IMR-90 (cell line): ENCODE results near the gene WNT7A. TPM values are rescaled to one million over a fixed set of nuclear protein-coding genes. Genes with fewer than 3 reads are reported as not detected.

Experiments used
- ATAC-seq: fragments of 200-7000 bp; cut with Tn5 transposase; 2 replicates; pipeline ENCODE4 v1.9.1; 2020; ENCODE audit warnings: low read depth, mild to moderate bottlenecking, moderate library complexity
- BruUV-seq: library from RNA; stranded (reverse); fragments of 400-500 nt; replicated peaks from 2 replicates; lab custom pipeline; 2021; lab: Mats Ljungman, UMichigan
- CTCF ChIA-PET: fragments of 300-600 bp; formaldehyde crosslinking; extraction: SDS; loops from one replicate; lab custom pipeline; 2021; ENCODE audit warnings: antibody characterized with exemption; lab: Yijun Ruan, JAX
- POLR2A ChIA-PET: fragments of 300-600 bp; sonication (Branson Sonifier 250); formaldehyde crosslinking; loops from one replicate; lab custom pipeline; 2022; ENCODE audit warnings: antibody characterized with exemption; ENCODE audit not compliant: unreplicated experiment; lab: Charles Lee
- DNase-seq: peaks from one replicate; pipeline ENCODE4 v3.0.0; 2013
- H2AFZ ChIP-seq: replicated peaks from 2 replicates; pipeline ENCODE3; 2013; ENCODE audit warnings: low read length, mild to moderate bottlenecking; ENCODE audit not compliant: poor library complexity
- H2AK5ac ChIP-seq: 2 replicates; pipeline ENCODE4 v1.6.1; 2013; ENCODE audit warnings: low read depth, low read length, inconsistent platforms
- H2AK9ac ChIP-seq: replicated peaks from 2 replicates; pipeline ENCODE3; 2013; ENCODE audit warnings: mild to moderate bottlenecking, low read depth, low read length, moderate library complexity; ENCODE audit not compliant: poor library complexity
- H2BK120ac ChIP-seq: 2 replicates; pipeline ENCODE4 v1.6.1; 2013; ENCODE audit warnings: low read depth, low read length, inconsistent platforms
- H2BK15ac ChIP-seq: 3 replicates; pipeline ENCODE4 v1.6.1; 2013; ENCODE audit warnings: low read depth, low read length, inconsistent platforms
- H2BK20ac ChIP-seq: 2 replicates; pipeline ENCODE4 v1.6.1; 2013; ENCODE audit warnings: low read depth, mild to moderate bottlenecking, inconsistent platforms, low read length, moderate library complexity
- H2BK5ac ChIP-seq: 2 replicates; pipeline ENCODE4 v1.6.1; 2013; ENCODE audit warnings: mild to moderate bottlenecking, low read depth, low read length, inconsistent platforms; ENCODE audit not compliant: poor library complexity, severe bottlenecking
- H3K14ac ChIP-seq: replicated peaks from 2 replicates; pipeline ENCODE4 v1.6.1; 2013; ENCODE audit warnings: low read depth, low read length, inconsistent platforms
- H3K18ac ChIP-seq: 2 replicates; pipeline ENCODE4 v1.6.1; 2013; ENCODE audit warnings: low read depth, low read length, control low read depth
- H3K23ac ChIP-seq: 2 replicates; pipeline ENCODE4 v1.6.1; 2013; ENCODE audit warnings: low read depth, low read length, inconsistent platforms
- H3K27ac ChIP-seq: 2 replicates; pipeline ENCODE4 v1.5.1; 2013; ENCODE audit warnings: mild to moderate bottlenecking, control low read depth, low read length; ENCODE audit not compliant: insufficient read depth
- H3K27me3 ChIP-seq: 2 replicates; pipeline ENCODE4 v1.6.1; 2013; ENCODE audit warnings: low read length; ENCODE audit not compliant: control insufficient read depth, insufficient read depth
- H3K36me3 ChIP-seq: 2 replicates; pipeline ENCODE4 v1.6.1; 2013; ENCODE audit warnings: low read length, mixed read lengths; ENCODE audit not compliant: control insufficient read depth, insufficient read depth
- H3K4ac ChIP-seq: 2 replicates; pipeline ENCODE4 v1.6.1; 2013; ENCODE audit warnings: low read depth, low read length, inconsistent platforms
- H3K4me1 ChIP-seq: 2 replicates; pipeline ENCODE4 v1.6.1; 2013; ENCODE audit warnings: low read length, mixed read lengths; ENCODE audit not compliant: control insufficient read depth, insufficient read depth
- H3K4me2 ChIP-seq: 2 replicates; pipeline ENCODE4 v1.6.1; 2013; ENCODE audit warnings: low read depth, mild to moderate bottlenecking, control low read depth, low read length, moderate library complexity
- H3K4me3 ChIP-seq: 2 replicates; pipeline ENCODE4 v1.5.1; 2013; ENCODE audit warnings: low read depth, mild to moderate bottlenecking, control low read depth, low read length, moderate library complexity; ENCODE audit not compliant: insufficient read depth
- H3K56ac ChIP-seq: 2 replicates; pipeline ENCODE4 v1.6.1; 2013; ENCODE audit warnings: low read length, inconsistent platforms; ENCODE audit not compliant: insufficient read depth; ENCODE audit errors: extremely low read depth
- H3K79me1 ChIP-seq, 2 experiments: 2 replicates each; pipeline ENCODE4 v1.6.1; 2013; ENCODE audit warnings: low read length in 2 of 2, inconsistent platforms in 1 of 2, low read depth in 1 of 2
- H3K9ac ChIP-seq: 2 replicates; pipeline ENCODE4 v1.6.1; 2013; ENCODE audit warnings: low read depth, low read length, control low read depth
- H3K9me1 ChIP-seq: 2 replicates; pipeline ENCODE4 v1.6.1; 2013; ENCODE audit warnings: low read length, inconsistent platforms; ENCODE audit not compliant: insufficient read depth
- H3K9me3 ChIP-seq: 2 replicates; pipeline ENCODE4 v1.6.1; 2013; ENCODE audit warnings: low read length; ENCODE audit not compliant: control insufficient read depth, insufficient read depth
- H4K20me1 ChIP-seq: 2 replicates; pipeline ENCODE4 v1.6.1; 2013; ENCODE audit warnings: low read length, inconsistent platforms; ENCODE audit not compliant: insufficient read depth
- H4K5ac ChIP-seq: 2 replicates; pipeline ENCODE4 v1.6.1; 2013; ENCODE audit warnings: mild to moderate bottlenecking, low read depth, low read length, control low read depth
- H4K8ac ChIP-seq, 2 experiments: 2 replicates each; pipeline ENCODE4 v1.6.1; 2013; ENCODE audit warnings: low read depth in 2 of 2, low read length in 2 of 2, control low read depth in 1 of 2, inconsistent platforms in 1 of 2
- H4K91ac ChIP-seq: 2 replicates; pipeline ENCODE4 v1.6.1; 2013; ENCODE audit warnings: low read depth, low read length, inconsistent platforms; ENCODE audit not compliant: insufficient read depth
- BHLHE40 ChIP-seq: fragments of 150-350 bp; IDR thresholded peaks from 2 replicates; pipeline ENCODE4 v1.6.1; 2016; ENCODE audit warnings: mild to moderate bottlenecking, low read depth, low read length
- CEBPB ChIP-seq: IDR thresholded peaks from 2 replicates; pipeline ENCODE4 v1.6.1; 2012; ENCODE audit warnings: low read depth, low read length, improper control_type of control experiment
- CHD1 ChIP-seq: IDR thresholded peaks from 2 replicates; pipeline ENCODE4 v1.6.1; 2012; ENCODE audit warnings: low read depth, low read length, improper control_type of control experiment
- ELK1 ChIP-seq: fragments of 150-350 bp; IDR thresholded peaks from 2 replicates; pipeline ENCODE4 v1.6.1; 2016; ENCODE audit warnings: low read depth, mild to moderate bottlenecking, low read length, moderate library complexity, borderline replicate concordance
- FOS ChIP-seq: fragments of 150-350 bp; IDR thresholded peaks from 2 replicates; pipeline ENCODE4 v1.6.1; 2016; ENCODE audit warnings: low read depth, low read length
- MAFK ChIP-seq: IDR thresholded peaks from 2 replicates; pipeline ENCODE4 v1.6.1; 2012; ENCODE audit warnings: low read depth, low read length, improper control_type of control experiment
- MAZ ChIP-seq: IDR thresholded peaks from 2 replicates; pipeline ENCODE4 v1.6.1; 2012; ENCODE audit warnings: low read depth, mild to moderate bottlenecking, low read length, improper control_type of control experiment, moderate library complexity, borderline replicate concordance
- MXI1 ChIP-seq: IDR thresholded peaks from 2 replicates; pipeline ENCODE4 v1.6.1; 2012; ENCODE audit warnings: low read depth, mild to moderate bottlenecking, low read length, moderate library complexity, borderline replicate concordance
- NFE2L2 ChIP-seq: fragments of 150-350 bp; IDR thresholded peaks from 2 replicates; pipeline ENCODE4 v1.6.1; 2016; ENCODE audit warnings: low read depth, mild to moderate bottlenecking, low read length
- POLR2A ChIP-seq: IDR thresholded peaks from 2 replicates; pipeline ENCODE4 v1.6.1; 2012; ENCODE audit warnings: mild to moderate bottlenecking, low read depth, low read length
- RAD21 ChIP-seq: IDR thresholded peaks from 2 replicates; pipeline ENCODE4 v1.6.1; 2012; ENCODE audit warnings: low read length, improper control_type of control experiment
- RCOR1 ChIP-seq: IDR thresholded peaks from 2 replicates; pipeline ENCODE4 v1.6.1; 2012; ENCODE audit warnings: mild to moderate bottlenecking, low read length, improper control_type of control experiment; ENCODE audit not compliant: insufficient replicate concordance
- RFX5 ChIP-seq: IDR thresholded peaks from 2 replicates; pipeline ENCODE4 v1.8.0; 2012; ENCODE audit warnings: low read depth, mild to moderate bottlenecking, low read length, moderate library complexity
- SMC3 ChIP-seq: fragments of 150-350 bp; IDR thresholded peaks from 2 replicates; pipeline ENCODE4 v1.6.1; 2016; ENCODE audit warnings: low read depth, mild to moderate bottlenecking, antibody characterized with exemption, low read length, moderate library complexity
- WGBS, 2 experiments: methylation state at CpG; one replicate each; pipeline versions ENCODE4 v1.1.5 to v1.1.7; 2013; ENCODE audit warnings: missing lambda C conversion rate in 2 of 2; ENCODE audit not compliant: insufficient read length in 1 of 2; ENCODE audit errors: extremely low coverage in 2 of 2; 5-methylcytosine and 5-hydroxymethylcytosine counted together
- dilution Hi-C: fragments of 300-500 bp; cut with HindIII; formaldehyde crosslinking; loops from one replicate; pipeline ENCODE4 v1.14.3; 2018; ENCODE audit warnings: low sequenced_read_pairs; ENCODE audit not compliant: unreplicated experiment
- in situ Hi-C: fragments of 300-500 bp; cut with MboI; formaldehyde crosslinking; loops from 3 replicates; pipeline ENCODE4 v1.14.3; 2019; ENCODE audit warnings: low sequenced_read_pairs, inconsistent platforms, mixed read lengths
- intact Hi-C: fragments of 100-400 bp; cut with micrococcal nuclease; formaldehyde crosslinking; loops from 2 replicates; pipeline ENCODE4 v1.10.0; 2022
- polyA plus RNA-seq, 3 experiments: library from polyadenylated mRNA; depleted of rRNA; stranded (reverse); fragments of >200 nt; gene quantifications; 2 replicates each; pipeline ENCODE4 v1.2.3, GENCODE V29; 2012; ENCODE audit warnings: low replicate concordance in 1 of 3
- total RNA-seq: library from RNA; depleted of rRNA; stranded (reverse); fragments of >200 nt; gene quantifications from 2 replicates; pipeline ENCODE4 v1.2.3, GENCODE V29; 2012
- TF ChIP-seq, protein P1 (sequence below): conservative IDR thresholded peaks from 2 replicates; pipeline ENCODE4 v1.5.1; 2012; ENCODE audit warnings: mild to moderate bottlenecking, low read depth, low read length, improper control_type of control experiment
- TF ChIP-seq, protein P2 (sequence below): fragments of 150-350 bp; IDR thresholded peaks from 2 replicates; pipeline ENCODE4 v1.6.1; 2017; ENCODE audit warnings: mild to moderate bottlenecking, antibody characterized with exemption, low read length, low read depth

Gene WNT7A
- total and polyA plus RNA-seq, 2 of the 4 experiments (the other 2 are of a cell fraction) = not detected

DNA sequence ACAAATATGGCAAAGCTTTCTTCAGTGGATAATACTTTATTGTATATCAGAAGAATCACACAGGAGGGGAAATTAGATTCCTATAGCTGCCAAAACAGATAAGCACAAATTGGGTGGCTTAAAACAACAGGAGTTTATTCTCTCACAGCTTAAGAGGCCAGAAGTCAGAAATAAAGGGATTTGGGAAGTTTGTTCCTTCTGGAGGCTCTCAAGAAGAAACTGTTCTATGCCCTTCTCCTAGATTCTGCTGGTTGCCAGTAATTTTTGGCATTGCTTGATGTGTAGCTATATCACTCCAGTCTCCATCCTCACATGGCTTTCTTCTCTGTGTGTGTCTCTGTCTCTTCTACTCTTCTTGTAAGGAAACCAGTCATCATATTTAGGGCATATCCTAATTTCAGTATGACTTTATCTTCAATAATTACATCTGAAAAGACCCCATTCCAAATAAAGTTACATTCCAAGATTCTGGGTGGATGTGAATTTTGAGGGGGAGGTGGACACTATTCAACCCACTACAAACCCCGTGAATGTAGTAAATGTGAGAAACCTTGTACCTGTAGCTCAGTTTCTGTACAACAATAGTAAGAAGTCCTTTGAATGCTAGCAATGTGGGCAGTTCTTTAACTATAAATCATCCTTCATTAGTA lies 22.2 kb upstream of the WNT7A start:
- intact Hi-C loops = no loop called here
- Histone ChIP-seq H3K14ac (no peak overlapping the region), H4K8ac (no peak overlapping the region), H2AK5ac (no peak overlapping the region), H3K4me2 (no peak overlapping the region), H2BK120ac (no peak overlapping the region), H3K4ac (no peak overlapping the region), H3K4me3 (no peak overlapping the region), H2AK9ac (no peak overlapping the region), H2BK20ac (no peak overlapping the region), H2AFZ (no peak overlapping the region), H4K20me1 (no peaks in the 10 kb centered on the region), H2BK5ac (no peak overlapping the region), H3K4me1 (no peaks in the 10 kb centered on the region), H3K27me3 (no peaks in the 10 kb centered on the region), H3K27ac (no peak overlapping the region), H3K56ac (no peak overlapping the region), H4K91ac (no peak overlapping the region), H3K36me3 (no peaks in the 10 kb centered on the region), H3K18ac (no peak overlapping the region), H3K9me3 (peaks cover 13% of the 10 kb centered on the region), H2BK15ac (no peak overlapping the region), H4K5ac (no peak overlapping the region), H3K23ac (no peak overlapping the region), H3K79me1 (no peaks in the 10 kb centered on the region), H3K9ac (no peak overlapping the region), H3K9me1 (no peaks in the 10 kb centered on the region)
- ChIA-PET CTCF (no interaction called here), POLR2A (no interaction called here)
- dilution Hi-C loops = no loop called here
- ATAC-seq (no peak), DNase-seq (no peak)
- in situ Hi-C loops = no loop called here
- TF ChIP-seq ELK1 (no peak), RAD21 (no peak), CHD1 (no peak), RFX5 (no peak), FOS (no peak), NFE2L2 (no peak), MAZ (no peak), MXI1 (no peak), POLR2A (no peak), BHLHE40 (no peak), SMC3 (no peak), CEBPB (no peak), MAFK (no peak), RCOR1 (no peak)
- TF ChIP-seq, protein P1, sequence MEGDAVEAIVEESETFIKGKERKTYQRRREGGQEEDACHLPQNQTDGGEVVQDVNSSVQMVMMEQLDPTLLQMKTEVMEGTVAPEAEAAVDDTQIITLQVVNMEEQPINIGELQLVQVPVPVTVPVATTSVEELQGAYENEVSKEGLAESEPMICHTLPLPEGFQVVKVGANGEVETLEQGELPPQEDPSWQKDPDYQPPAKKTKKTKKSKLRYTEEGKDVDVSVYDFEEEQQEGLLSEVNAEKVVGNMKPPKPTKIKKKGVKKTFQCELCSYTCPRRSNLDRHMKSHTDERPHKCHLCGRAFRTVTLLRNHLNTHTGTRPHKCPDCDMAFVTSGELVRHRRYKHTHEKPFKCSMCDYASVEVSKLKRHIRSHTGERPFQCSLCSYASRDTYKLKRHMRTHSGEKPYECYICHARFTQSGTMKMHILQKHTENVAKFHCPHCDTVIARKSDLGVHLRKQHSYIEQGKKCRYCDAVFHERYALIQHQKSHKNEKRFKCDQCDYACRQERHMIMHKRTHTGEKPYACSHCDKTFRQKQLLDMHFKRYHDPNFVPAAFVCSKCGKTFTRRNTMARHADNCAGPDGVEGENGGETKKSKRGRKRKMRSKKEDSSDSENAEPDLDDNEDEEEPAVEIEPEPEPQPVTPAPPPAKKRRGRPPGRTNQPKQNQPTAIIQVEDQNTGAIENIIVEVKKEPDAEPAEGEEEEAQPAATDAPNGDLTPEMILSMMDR = no peak
- TF ChIP-seq, protein P2, sequence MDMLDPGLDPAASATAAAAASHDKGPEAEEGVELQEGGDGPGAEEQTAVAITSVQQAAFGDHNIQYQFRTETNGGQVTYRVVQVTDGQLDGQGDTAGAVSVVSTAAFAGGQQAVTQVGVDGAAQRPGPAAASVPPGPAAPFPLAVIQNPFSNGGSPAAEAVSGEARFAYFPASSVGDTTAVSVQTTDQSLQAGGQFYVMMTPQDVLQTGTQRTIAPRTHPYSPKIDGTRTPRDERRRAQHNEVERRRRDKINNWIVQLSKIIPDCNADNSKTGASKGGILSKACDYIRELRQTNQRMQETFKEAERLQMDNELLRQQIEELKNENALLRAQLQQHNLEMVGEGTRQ = no peak
- WGBS, 2 experiments = no CpG with 5 or more reads among the region's 1 CpG
- BruUV-seq = no TSS peak
